ENCODE data around the gene SAMD9.
"Not testable (repeated sequence)": the region's sequence is repeated elsewhere in the genome, so short reads cannot be mapped to it uniquely, and the experiment has no call there.

SAMD9 gene

DNA sequence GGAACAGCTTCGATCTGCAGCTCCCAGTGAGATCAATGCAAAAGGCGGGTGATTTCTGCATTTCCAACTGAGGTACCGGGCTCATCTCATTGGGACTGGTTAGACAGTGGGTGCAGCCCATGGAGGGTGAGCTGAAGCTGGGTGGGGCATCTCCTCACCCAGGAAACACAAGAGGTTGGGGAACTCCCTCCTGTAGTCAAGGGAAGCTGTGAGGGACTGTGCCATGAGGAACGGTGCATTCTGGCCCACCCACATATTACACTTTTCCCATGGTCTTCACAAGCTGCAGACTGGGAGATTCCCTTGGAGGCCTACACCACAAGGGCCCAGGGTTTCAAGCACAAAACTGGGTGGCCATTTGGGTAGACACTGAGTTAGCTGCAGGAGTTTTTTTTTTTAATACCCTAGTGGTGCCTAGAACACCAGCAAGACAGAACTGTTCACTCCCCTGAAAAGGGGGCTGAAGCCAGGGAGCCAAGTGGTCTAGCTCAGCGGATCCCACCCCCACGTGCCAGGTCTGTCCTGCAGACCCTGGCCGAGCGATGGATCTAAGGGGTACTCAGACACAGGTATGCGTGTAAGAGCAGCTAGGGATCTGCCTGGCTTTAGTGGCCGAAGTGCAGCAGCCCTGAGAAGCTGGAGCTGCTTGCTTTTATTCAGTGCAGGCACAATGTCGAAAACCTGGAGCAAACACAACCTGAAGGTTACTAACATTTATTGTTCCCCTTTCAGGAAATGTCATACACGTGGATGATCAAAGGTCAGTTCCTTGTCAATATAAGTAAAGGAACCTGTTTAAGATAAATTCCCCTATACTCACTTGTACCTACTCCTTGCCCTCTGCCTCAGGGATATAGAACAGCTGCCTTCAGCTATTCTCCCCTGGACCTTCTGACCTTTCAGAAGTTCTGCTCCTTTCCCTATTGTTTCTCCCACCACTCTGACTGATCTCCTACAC is 3.1 kb upstream of the SAMD9 start:
- DNase-seq (ENCODE audit: low spot score) (no peak), FAIRE-seq (no peak)

DNA sequence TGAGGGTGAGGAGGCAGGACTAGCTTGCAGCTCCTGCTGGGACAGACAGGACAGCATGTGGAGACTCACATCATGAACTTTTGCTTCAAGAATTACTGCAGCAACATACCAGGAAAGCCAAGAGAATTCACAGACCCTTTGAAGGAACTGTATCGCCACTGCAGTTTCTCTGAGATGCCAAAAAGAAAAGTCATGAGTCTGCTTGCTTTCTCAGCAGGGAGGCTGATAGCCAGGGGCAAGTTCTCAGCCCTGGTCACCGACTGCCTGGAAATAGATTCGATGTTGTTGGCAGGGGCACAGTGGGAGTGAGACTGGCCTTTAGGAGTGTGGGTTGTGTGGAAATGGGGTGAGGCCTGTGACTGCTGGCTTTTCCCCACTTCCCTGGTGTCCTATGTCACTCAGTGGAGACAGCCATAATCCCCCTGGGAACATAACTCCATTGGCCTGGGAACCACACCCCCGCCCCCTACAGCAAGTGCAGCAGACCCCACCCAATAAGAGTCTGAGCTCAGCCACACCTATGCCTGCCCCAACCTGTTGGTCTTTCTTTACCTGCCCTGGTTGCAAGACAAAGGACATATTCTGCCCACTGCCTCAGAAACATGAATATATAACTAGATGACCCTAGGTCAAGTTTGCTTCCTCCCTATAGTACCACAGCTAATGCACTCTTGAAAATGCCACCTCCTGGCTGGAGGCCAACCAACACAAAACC is 1.6 kb upstream of the SAMD9 start:
- FAIRE-seq: no peak
- no peak for DNase-seq (ENCODE audit: low spot score)

GRCh38 chr7:93117327-93117726 is 452 bp downstream of the SAMD9 start:
- no peak for FAIRE-seq

DNA sequence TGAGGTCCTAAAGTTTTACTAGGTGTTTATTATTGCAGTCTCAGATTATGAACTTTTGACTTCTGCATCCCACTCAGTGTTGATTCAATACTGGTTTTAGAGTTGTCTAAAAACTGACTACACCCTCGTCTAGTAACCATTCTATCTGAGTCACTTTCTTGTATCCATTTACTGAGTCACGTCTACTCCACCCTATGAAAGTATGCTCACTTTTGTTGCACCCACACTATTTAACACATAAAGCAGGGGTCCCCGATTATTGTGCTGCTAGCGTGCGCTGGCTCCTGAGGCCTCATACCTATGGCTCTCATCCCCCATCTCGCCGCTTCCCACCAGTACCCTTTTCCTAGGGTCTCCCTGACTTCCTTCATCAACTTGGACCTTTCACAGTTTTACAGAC is 2.0 kb downstream of the SAMD9 start:
- DNase-seq (ENCODE audit: low spot score): peak; percentile 47
- peak; percentile 83 for FAIRE-seq

More at GRCh38 chr7:93117327-93117726, 452 bp downstream of the SAMD9 start:
- no peak for DNase-seq (ENCODE audit: low spot score)

DNA sequence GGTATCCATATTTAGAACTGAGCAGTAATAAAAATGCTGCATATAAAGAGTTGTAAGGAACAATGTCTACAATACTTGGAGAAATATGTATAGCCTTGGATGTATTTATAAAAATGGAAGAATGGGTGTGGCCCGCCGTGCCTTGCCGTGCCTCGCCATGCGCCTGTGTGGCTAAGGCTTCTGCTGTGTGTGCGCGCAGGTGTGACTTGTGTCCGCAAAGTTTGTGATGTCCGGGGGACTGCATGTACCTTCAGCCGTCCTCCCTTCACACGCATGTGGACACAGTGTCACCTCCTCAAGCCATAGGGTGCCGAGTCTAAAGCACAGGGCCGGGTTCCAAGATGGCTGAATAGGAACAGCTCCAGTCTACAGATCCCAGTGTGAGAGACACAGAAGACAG is 9.8 kb downstream of the SAMD9 start:
- DNase-seq (ENCODE audit: low spot score): no peak
- no peak for FAIRE-seq

GRCh38 chr7:93097388-93097787 is 20.4 kb downstream of the SAMD9 start:
- no peak for FAIRE-seq

GRCh38 chr7:93092757-93093370 is 24.9 kb downstream of the SAMD9 start:
- FAIRE-seq: no peak

More at GRCh38 chr7:93097388-93097787, 20.4 kb downstream of the SAMD9 start:
- DNase-seq (ENCODE audit: low spot score): no peak

DNA sequence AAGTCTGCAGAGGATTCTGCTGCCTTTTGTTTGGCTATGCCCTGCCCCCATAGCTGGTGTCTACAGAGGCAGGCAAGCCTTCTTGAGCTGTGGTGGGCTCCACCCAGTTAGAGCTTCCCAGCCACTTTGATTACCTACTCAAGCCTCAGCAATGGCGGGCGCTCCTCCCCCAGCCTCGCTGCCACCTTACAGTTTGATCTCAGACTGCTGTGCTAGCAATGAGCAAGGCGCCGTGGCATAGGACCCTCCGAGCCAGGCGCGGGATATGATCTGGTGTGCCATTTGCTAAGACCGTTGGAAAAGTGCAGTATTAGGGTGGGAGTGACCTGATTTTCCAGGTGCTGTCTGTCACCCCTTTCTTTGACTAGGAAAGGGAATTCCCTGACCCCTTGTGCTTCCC is 44.4 kb downstream of the SAMD9 start:
- FAIRE-seq; DNase-seq (ENCODE audit: low spot score): not testable (repeated sequence)

More at GRCh38 chr7:93092757-93093370, 24.9 kb downstream of the SAMD9 start:
- no peak for DNase-seq (ENCODE audit: low spot score)

GRCh38 chr7:93062599-93062998 is 55.2 kb downstream of the SAMD9 start:
- no peak for FAIRE-seq

DNA sequence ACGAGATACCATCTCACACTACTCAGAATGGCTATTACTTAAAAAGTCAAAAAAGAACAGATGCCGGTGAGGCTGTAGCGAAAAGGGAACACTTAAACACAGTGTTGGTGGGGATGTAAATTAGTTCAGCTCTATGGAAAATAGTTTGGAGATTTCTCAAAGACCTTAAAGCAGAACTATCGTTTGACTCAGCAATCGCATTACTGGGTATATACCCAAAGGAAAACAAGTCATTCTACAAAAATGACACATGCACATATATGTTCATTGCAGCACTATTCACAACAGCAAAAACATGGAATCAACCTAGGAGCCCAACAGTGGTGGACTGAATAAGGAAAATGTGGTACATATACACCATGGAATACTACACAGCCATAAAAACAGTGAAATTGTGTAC is 56.9 kb downstream of the SAMD9 start:
- FAIRE-seq (peak; percentile 63), DNase-seq (ENCODE audit: low spot score) (no peak)

More at GRCh38 chr7:93062599-93062998, 55.2 kb downstream of the SAMD9 start:
- DNase-seq (ENCODE audit: low spot score): no peak

GRCh38 chr7:93060025-93060424 is 57.8 kb downstream of the SAMD9 start:
- DNase-seq (ENCODE audit: low spot score) (no peak), FAIRE-seq (no peak)

GRCh38 chr7:93056621-93057020 is 61.2 kb downstream of the SAMD9 start:
- FAIRE-seq; DNase-seq (ENCODE audit: low spot score): not testable (repeated sequence)

DNA sequence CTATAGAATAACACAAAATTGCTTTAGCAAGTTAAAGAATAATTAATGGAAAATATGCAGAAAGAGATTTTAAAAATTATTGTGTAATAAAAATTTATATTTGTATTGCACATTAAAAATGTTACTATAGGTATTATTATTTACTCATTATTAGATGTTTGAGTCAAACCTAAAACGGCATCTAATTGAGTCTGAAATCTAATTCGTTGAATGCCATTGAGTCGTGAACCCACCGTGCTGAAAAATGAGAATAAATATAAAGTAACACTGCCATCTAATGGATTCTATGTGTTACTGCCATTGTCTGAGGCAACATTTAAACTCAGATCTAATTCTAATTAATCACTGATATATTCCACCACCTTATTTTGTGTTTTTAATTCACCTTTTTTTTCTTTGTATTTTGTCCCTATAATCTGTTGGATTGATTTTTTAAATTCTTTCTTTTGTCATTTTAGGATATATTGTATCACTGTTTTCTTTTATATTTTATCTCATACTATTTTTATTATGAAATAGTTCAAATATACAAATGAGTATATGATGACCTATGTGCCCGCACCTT is 62.2 kb downstream of the SAMD9 start:
- no peak for FAIRE-seq
- peak; percentile 60 for DNase-seq (ENCODE audit: low spot score)

- FAIRE-seq: peak; percentile 17
- no peak for DNase-seq (ENCODE audit: low spot score)
Observed at GRCh38 chr7:93054975-93055374, 62.8 kb downstream of the SAMD9 start.

- FAIRE-seq (no peak), DNase-seq (ENCODE audit: low spot score) (no peak)
Observed at GRCh38 chr7:93053949-93054943, 63.5 kb downstream of the SAMD9 start.

DNA sequence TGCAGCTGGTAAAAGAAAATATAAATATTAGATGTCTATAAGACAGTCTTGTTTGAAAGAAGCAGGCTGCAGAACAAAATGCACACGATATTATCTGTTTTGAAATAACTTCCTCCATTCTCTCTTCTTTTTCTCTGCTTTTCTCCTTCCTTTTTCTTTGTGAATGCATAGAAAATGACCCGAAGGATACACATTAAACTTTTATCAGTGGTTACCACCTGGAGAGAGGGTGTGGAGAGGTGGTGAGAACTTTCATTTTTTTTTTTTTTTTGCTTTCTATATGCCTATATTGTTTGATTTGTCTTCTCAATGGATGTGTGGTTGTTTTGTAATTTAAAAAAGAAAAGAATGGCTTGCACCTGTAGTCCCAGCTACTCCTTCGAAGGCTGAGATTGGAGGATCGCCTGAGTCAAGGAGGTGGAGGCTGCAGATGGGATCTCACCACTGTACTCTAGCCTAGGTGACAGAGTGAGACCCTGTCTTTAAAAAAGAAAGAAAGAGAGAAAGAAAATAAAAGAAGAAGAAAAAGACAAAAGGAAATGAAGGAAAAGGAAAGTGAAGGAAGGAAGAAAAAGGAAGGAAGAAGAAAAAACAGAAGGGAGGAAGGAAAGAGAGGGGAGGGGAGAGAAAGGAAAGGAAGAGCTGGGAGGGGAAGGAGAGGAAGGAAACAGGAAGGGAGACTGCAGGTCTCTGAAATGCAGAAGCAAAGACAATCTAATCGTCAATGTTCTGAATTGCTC is 64.4 kb downstream of the SAMD9 start:
- no peak for FAIRE-seq
- DNase-seq (ENCODE audit: low spot score): no peak

DNA sequence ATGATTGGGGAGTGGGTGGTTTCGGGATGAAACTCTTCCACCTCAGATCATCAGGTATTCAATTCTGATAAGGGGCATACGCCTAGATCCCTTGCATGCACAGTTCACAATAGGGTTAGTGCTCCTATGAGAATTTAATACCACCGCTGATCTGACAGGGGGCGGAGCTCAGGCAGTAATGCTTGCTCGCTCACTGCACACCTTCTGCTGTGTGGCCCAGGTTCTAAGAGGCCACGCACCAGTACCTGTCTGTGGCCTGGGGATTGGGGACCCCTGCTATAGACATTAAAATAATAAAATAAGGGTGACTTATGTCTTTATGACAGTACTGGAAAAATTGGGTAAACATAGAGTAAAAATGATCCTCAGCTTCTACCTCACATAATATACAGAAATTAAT is 66.1 kb downstream of the SAMD9 start:
- no peak for FAIRE-seq
- no peak for DNase-seq (ENCODE audit: low spot score)

All from urothelium cell line (cell line).